ENCODE results near the gene FAM200A. TPM values are rescaled to one million over a fixed set of nuclear protein-coding genes. Genes with fewer than 3 reads are reported as not detected.
A peak's percentile ranks its signal among the peaks of the same experiment; 100 is the strongest.
"Not testable (repeated sequence)": the region's sequence is repeated elsewhere in the genome, so short reads cannot be mapped to it uniquely, and the experiment has no call there.

The FAM200A gene
- total and polyA plus RNA-seq, 2 of the 4 experiments (the other 2 are of a cell fraction) = 5.9 to 6.0 TPM

- no peaks in the 10 kb centered on the region for H3K27me3 ChIP-seq (ENCODE audit: control insufficient read depth, insufficient read depth, low read length)
- WGBS, 2 experiments (ENCODE audit: extremely low coverage in 2 of 2, insufficient read length in 1 of 2) = 13% methylated on average over 7 of the region's 15 CpGs; no CpG with 5 or more reads in 1 of the 2 experiments
- no peak overlapping the region for H2BK120ac ChIP-seq (ENCODE audit: low read depth, low read length)
- peak overlapping the region; percentile 91 for H3K27ac ChIP-seq (ENCODE audit: insufficient read depth, low read length)
- peak overlapping the region; percentile 97 for H3K4me2 ChIP-seq (ENCODE audit: low read depth, low read length)
- H2BK15ac ChIP-seq (ENCODE audit: low read depth, low read length) = no peak overlapping the region
- in situ Hi-C loops (cut with MboI; ENCODE audit: low sequenced_read_pairs) (no loop called here), intact Hi-C loops (cut with micrococcal nuclease) (no loop called here), dilution Hi-C loops (cut with HindIII; ENCODE audit: low sequenced_read_pairs, unreplicated experiment) (no loop called here)
- H4K20me1 ChIP-seq (ENCODE audit: insufficient read depth, low read length) = no peaks in the 10 kb centered on the region
- H3K14ac ChIP-seq (replicated peaks; ENCODE audit: low read depth, low read length) = peak overlapping the region; percentile 95
- DNase-seq (peak; percentile 15), ATAC-seq (ENCODE audit: low read depth) (peak; percentile 40)
- H3K79me1 ChIP-seq (ENCODE audit: low read depth in 1 of 2, low read length in 2 of 2) = peaks cover 23 to 49% of the 10 kb centered on the region in 2 experiments
- H4K8ac ChIP-seq (ENCODE audit: low read depth in 2 of 2, low read length in 2 of 2) = peak overlapping the region; percentile 58 to 99
- H3K36me3 ChIP-seq (ENCODE audit: control insufficient read depth, insufficient read depth, low read length) = peaks cover 11% of the 10 kb centered on the region
- 0 out of 2 replicates have a peak overlapping the region, but pooled peaks have one; percentile 20 for H2AK5ac ChIP-seq (ENCODE audit: low read depth, low read length)
- no peak overlapping the region for H4K91ac ChIP-seq (ENCODE audit: insufficient read depth, low read depth, low read length)
- H2AK9ac ChIP-seq (replicated peaks; ENCODE audit: low read depth, low read length, poor library complexity) = peak overlapping the region; percentile 88
- H3K18ac ChIP-seq (ENCODE audit: low read depth, low read length) = no peak overlapping the region
- H3K9me1 ChIP-seq (ENCODE audit: insufficient read depth, low read length) = peaks cover 8% of the 10 kb centered on the region; the same call in 1 of the 2 replicates
- POLR2A ChIA-PET (ENCODE audit: unreplicated experiment) = no interaction called here
- peak overlapping the region; percentile 96 for H2AFZ ChIP-seq (replicated peaks; ENCODE audit: low read length, poor library complexity)
- H3K4me3 ChIP-seq (ENCODE audit: insufficient read depth, low read depth, low read length) = peak overlapping the region; percentile 97
- H3K9ac ChIP-seq (ENCODE audit: low read depth, low read length) = peak overlapping the region; percentile 99
- no peak overlapping the region for H3K23ac ChIP-seq (ENCODE audit: low read depth, low read length)
- peaks cover 7% of the 10 kb centered on the region for H3K9me3 ChIP-seq (ENCODE audit: control insufficient read depth, insufficient read depth, low read length)
- no peak overlapping the region for H2BK20ac ChIP-seq (ENCODE audit: low read depth, low read length)
- H4K5ac ChIP-seq (ENCODE audit: low read depth, low read length) = peak overlapping the region; percentile 98
- H3K4me1 ChIP-seq (ENCODE audit: control insufficient read depth, insufficient read depth, low read length) = no peaks in the 10 kb centered on the region
- H3K56ac ChIP-seq (ENCODE audit: extremely low read depth, insufficient read depth, low read length) = peak overlapping the region; percentile 36; the same call in 1 of the 2 replicates
- no peak overlapping the region for H2BK5ac ChIP-seq (ENCODE audit: low read depth, low read length, poor library complexity, severe bottlenecking)
- no TSS peak for BruUV-seq (replicated peaks)
- TF ChIP-seq, protein P1, sequence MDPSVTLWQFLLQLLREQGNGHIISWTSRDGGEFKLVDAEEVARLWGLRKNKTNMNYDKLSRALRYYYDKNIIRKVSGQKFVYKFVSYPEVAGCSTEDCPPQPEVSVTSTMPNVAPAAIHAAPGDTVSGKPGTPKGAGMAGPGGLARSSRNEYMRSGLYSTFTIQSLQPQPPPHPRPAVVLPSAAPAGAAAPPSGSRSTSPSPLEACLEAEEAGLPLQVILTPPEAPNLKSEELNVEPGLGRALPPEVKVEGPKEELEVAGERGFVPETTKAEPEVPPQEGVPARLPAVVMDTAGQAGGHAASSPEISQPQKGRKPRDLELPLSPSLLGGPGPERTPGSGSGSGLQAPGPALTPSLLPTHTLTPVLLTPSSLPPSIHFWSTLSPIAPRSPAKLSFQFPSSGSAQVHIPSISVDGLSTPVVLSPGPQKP (IDR thresholded peaks at IDR 0.05; ENCODE audit: borderline replicate concordance, low read depth, low read length) = no peak
- TF ChIP-seq MXI1 (IDR thresholded peaks at IDR 0.05; ENCODE audit: borderline replicate concordance, low read depth, low read length) = no peak
- no peak for TF ChIP-seq CEBPB (IDR thresholded peaks at IDR 0.05; ENCODE audit: low read depth, low read length)
- no peak for TF ChIP-seq MAFK (IDR thresholded peaks at IDR 0.05; ENCODE audit: low read depth, low read length)
- TF ChIP-seq POLR2A (IDR thresholded peaks at IDR 0.05; ENCODE audit: low read depth, low read length) = no peak
- H3K4ac ChIP-seq (ENCODE audit: low read depth, low read length) = peak overlapping the region; percentile 93; the same call in 1 of the 2 replicates
- CTCF ChIA-PET = no interaction called here
Measured at GRCh38 chr7:99551334-99551733, 580 bp downstream of the FAM200A start.

DNA sequence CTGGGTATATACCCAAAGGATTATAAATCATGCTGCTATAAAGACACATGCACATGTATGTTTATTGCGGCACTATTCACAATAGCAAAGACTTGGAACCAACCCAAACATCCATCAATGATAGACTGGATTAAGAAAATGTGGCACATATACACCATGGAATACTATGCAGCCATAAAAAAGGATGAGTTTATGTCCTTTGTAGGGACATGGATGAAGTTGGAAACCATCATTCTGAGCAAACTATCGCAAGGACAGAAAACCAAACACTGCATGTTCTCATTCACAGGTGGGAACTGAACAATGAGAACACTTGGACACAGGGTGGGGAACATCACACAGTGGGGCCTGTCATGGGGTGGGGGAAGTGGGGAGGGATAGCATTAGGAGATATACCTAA, 2.4 kb downstream of the FAM200A start:
- H3K4me1 ChIP-seq (ENCODE audit: control insufficient read depth, insufficient read depth, low read length); intact Hi-C loops (cut with micrococcal nuclease); H2BK120ac ChIP-seq (ENCODE audit: low read depth, low read length); DNase-seq; H4K5ac ChIP-seq (ENCODE audit: low read depth, low read length); ATAC-seq (ENCODE audit: low read depth); H2BK20ac ChIP-seq (ENCODE audit: low read depth, low read length); H3K56ac ChIP-seq (ENCODE audit: extremely low read depth, insufficient read depth, low read length); H2AK9ac ChIP-seq (replicated peaks; ENCODE audit: low read depth, low read length, poor library complexity); H3K9ac ChIP-seq (ENCODE audit: low read depth, low read length); H3K9me1 ChIP-seq (ENCODE audit: insufficient read depth, low read length); H3K4ac ChIP-seq (ENCODE audit: low read depth, low read length); BruUV-seq (replicated peaks); H3K18ac ChIP-seq (ENCODE audit: low read depth, low read length); H3K23ac ChIP-seq (ENCODE audit: low read depth, low read length); dilution Hi-C loops (cut with HindIII; ENCODE audit: low sequenced_read_pairs, unreplicated experiment); in situ Hi-C loops (cut with MboI; ENCODE audit: low sequenced_read_pairs); POLR2A ChIA-PET (ENCODE audit: unreplicated experiment); H2AFZ ChIP-seq (replicated peaks; ENCODE audit: low read length, poor library complexity); H2BK15ac ChIP-seq (ENCODE audit: low read depth, low read length); H3K27me3 ChIP-seq (ENCODE audit: control insufficient read depth, insufficient read depth, low read length); H3K9me3 ChIP-seq (ENCODE audit: control insufficient read depth, insufficient read depth, low read length); H4K20me1 ChIP-seq (ENCODE audit: insufficient read depth, low read length); H4K8ac ChIP-seq (ENCODE audit: low read depth in 2 of 2, low read length in 2 of 2); H4K91ac ChIP-seq (ENCODE audit: insufficient read depth, low read depth, low read length); H2AK5ac ChIP-seq (ENCODE audit: low read depth, low read length); H3K4me3 ChIP-seq (ENCODE audit: insufficient read depth, low read depth, low read length); H3K27ac ChIP-seq (ENCODE audit: insufficient read depth, low read length); CTCF ChIA-PET; H3K14ac ChIP-seq (replicated peaks; ENCODE audit: low read depth, low read length); H3K4me2 ChIP-seq (ENCODE audit: low read depth, low read length); H2BK5ac ChIP-seq (ENCODE audit: low read depth, low read length, poor library complexity, severe bottlenecking): not testable (repeated sequence)
- WGBS, 2 experiments (ENCODE audit: extremely low coverage in 2 of 2, insufficient read length in 1 of 2) = no CpG with 5 or more reads among the region's 2 CpGs
- peaks cover 14% of the 10 kb centered on the region for H3K36me3 ChIP-seq (ENCODE audit: control insufficient read depth, insufficient read depth, low read length)
- peaks cover 20 to 36% of the 10 kb centered on the region in 2 experiments for H3K79me1 ChIP-seq (ENCODE audit: low read depth in 1 of 2, low read length in 2 of 2)

Data from IMR-90 (cell line).